Measurements from ENCODE around the gene NRXN3. TPM values are rescaled to one million over a fixed set of nuclear protein-coding genes. Genes with fewer than 3 reads are reported as not detected.

The NRXN3 gene
- total RNA-seq, 1 donor from 2014 or later: 5.9 TPM

- no peak overlapping the region for H3K27ac ChIP-seq
- H4K20me1 ChIP-seq (ENCODE audit: low read depth): peaks cover 13% of the 10 kb centered on the region
- H3K27ac Mint-ChIP-seq: no peak overlapping the region
- DNase-seq (ENCODE audit: low spot score): no peak
- no peak overlapping the region for H3K4me3 ChIP-seq
- no peak overlapping the region for H3K4me2 ChIP-seq
- no peak overlapping the region for H3K9ac ChIP-seq
- H3K9me3 Mint-ChIP-seq: no peaks in the 10 kb centered on the region
- H3K27me3 ChIP-seq: peaks cover 7% of the 10 kb centered on the region
- no peak overlapping the region for H2AFZ ChIP-seq (replicated peaks)
- no peak overlapping the region for H3K4me3 Mint-ChIP-seq
- H3K27me3 Mint-ChIP-seq (ENCODE audit: insufficient read depth, low read depth): peaks cover 7% of the 10 kb centered on the region
- H3K36me3 ChIP-seq: no peaks in the 10 kb centered on the region
- no peaks in the 10 kb centered on the region for H3K36me3 Mint-ChIP-seq
- no peak for TF ChIP-seq EZH2phosphoT487 (IDR thresholded peaks at IDR 0.05)
- TF ChIP-seq CTCF (IDR thresholded peaks at IDR 0.05): no peak
- TF ChIP-seq EZH2 (IDR thresholded peaks at IDR 0.05): no peak
- no peaks in the 10 kb centered on the region for H3K9me3 ChIP-seq (ENCODE audit: low read depth)
- peaks cover 14% of the 10 kb centered on the region for H3F3A ChIP-seq (ENCODE audit: low read depth)
- H3K4me1 ChIP-seq: peaks cover 12% of the 10 kb centered on the region
- no peaks in the 10 kb centered on the region for H3K79me2 ChIP-seq (ENCODE audit: low read depth)
- peaks cover 11% of the 10 kb centered on the region for H3K4me1 Mint-ChIP-seq
Measured at GRCh38 chr14:78245238-78245637, 75.1 kb downstream of the NRXN3 start.

- H3F3A ChIP-seq (ENCODE audit: low read depth): peaks cover 14% of the 10 kb centered on the region
- H3K4me2 ChIP-seq: peak overlapping the region; percentile 67
- peaks cover 6% of the 10 kb centered on the region for H3K27me3 Mint-ChIP-seq (ENCODE audit: insufficient read depth, low read depth)
- H3K9me3 Mint-ChIP-seq: no peaks in the 10 kb centered on the region
- no peak overlapping the region for H3K9ac ChIP-seq
- peaks cover 18% of the 10 kb centered on the region for H3K27me3 ChIP-seq
- H3K27ac Mint-ChIP-seq: no peak overlapping the region
- peaks cover 11% of the 10 kb centered on the region for H3K4me1 Mint-ChIP-seq
- H2AFZ ChIP-seq (replicated peaks): no peak overlapping the region
- H3K4me3 Mint-ChIP-seq: no peak overlapping the region
- TF ChIP-seq CTCF (IDR thresholded peaks at IDR 0.05) (peak; percentile 7), EZH2phosphoT487 (IDR thresholded peaks at IDR 0.05) (no peak), EZH2 (IDR thresholded peaks at IDR 0.05) (no peak)
- H3K4me1 ChIP-seq: peaks cover 12% of the 10 kb centered on the region
- H3K27ac ChIP-seq: no peak overlapping the region
- peak; percentile 60 for DNase-seq (ENCODE audit: low spot score)
- no peaks in the 10 kb centered on the region for H3K79me2 ChIP-seq (ENCODE audit: low read depth)
- no peaks in the 10 kb centered on the region for H3K36me3 Mint-ChIP-seq
- peak overlapping the region; percentile 9 for H3K4me3 ChIP-seq
- H3K36me3 ChIP-seq: no peaks in the 10 kb centered on the region
- H4K20me1 ChIP-seq (ENCODE audit: low read depth): peaks cover 13% of the 10 kb centered on the region
- no peaks in the 10 kb centered on the region for H3K9me3 ChIP-seq (ENCODE audit: low read depth)
Measured at GRCh38 chr14:78248501-78249090, 78.4 kb downstream of the NRXN3 start.

- Mint-ChIP-seq H3K27ac (no peak overlapping the region), H3K9me3 (no peaks in the 10 kb centered on the region), H3K36me3 (no peaks in the 10 kb centered on the region), H3K4me3 (no peak overlapping the region), H3K27me3 (ENCODE audit: insufficient read depth, low read depth) (peaks cover 8% of the 10 kb centered on the region), H3K4me1 (peaks cover 11% of the 10 kb centered on the region)
- no peak overlapping the region for H3K9ac ChIP-seq
- no peak overlapping the region for H2AFZ ChIP-seq (replicated peaks)
- H3K36me3 ChIP-seq: no peaks in the 10 kb centered on the region
- H3F3A ChIP-seq (ENCODE audit: low read depth): peaks cover 14% of the 10 kb centered on the region
- no peak overlapping the region for H3K4me2 ChIP-seq
- H4K20me1 ChIP-seq (ENCODE audit: low read depth): peaks cover 13% of the 10 kb centered on the region
- peaks cover 18% of the 10 kb centered on the region for H3K27me3 ChIP-seq
- H3K79me2 ChIP-seq (ENCODE audit: low read depth): no peaks in the 10 kb centered on the region
- no peak overlapping the region for H3K4me3 ChIP-seq
- H3K9me3 ChIP-seq (ENCODE audit: low read depth): no peaks in the 10 kb centered on the region
- TF ChIP-seq CTCF (IDR thresholded peaks at IDR 0.05): no peak
- TF ChIP-seq EZH2phosphoT487 (IDR thresholded peaks at IDR 0.05): no peak
- no peak for TF ChIP-seq EZH2 (IDR thresholded peaks at IDR 0.05)
- H3K27ac ChIP-seq: no peak overlapping the region
- no peak for DNase-seq (ENCODE audit: low spot score)
- peaks cover 12% of the 10 kb centered on the region for H3K4me1 ChIP-seq
Measured at GRCh38 chr14:78251308-78251707, 81.1 kb downstream of the NRXN3 start.
